ENCODE measurements around the gene CAMTA1.
A peak's percentile ranks its signal among the peaks of the same experiment; 100 is the strongest.

Gene CAMTA1

DNA sequence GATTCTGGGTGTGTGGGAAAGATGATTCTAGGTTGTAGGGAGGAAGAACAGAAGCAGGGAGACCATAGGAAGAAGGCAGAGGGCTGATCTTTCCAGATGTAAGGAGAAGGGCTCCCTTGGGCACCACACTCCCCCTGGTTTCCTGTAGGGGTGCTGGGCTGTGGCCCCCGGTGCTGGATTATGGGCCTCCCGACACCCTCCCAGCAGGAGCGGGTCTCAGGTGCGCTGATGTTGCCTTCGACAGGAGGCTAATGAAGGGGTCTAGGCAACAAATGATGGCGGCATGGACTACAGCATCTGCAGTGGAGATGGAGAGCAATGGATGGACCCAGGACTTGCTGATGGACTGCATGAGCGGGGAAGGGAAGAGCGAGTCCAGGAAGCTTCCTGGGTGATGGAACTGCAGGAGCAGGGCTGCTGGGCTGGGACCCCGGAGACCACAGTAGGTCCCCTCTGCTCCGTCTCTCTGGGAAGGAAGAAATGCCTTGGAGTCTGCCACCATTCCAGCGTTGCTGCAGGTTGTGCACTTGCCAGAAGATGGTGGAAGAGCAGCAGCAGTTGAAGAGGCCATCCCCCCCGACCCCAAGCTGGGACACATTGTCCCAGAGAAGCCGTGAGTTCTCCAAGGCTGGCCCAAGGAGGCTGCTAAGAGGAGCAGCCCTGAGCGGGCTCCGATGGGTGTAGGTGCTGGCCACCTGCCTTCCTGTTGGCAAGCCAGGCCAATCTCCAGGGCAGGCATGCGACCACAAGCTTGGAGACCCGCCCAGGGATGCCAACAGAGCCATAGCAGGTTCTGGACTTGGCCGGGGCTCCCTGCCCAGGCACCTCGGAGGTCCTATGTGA lies 890.4 kb downstream of the CAMTA1 start:
- no peak for TF ChIP-seq JUND (IDR thresholded peaks at IDR 0.05; ENCODE audit: low read depth)
- no peak for DNase-seq (ENCODE audit: low read depth in 1 of 2, low spot score in 1 of 2)
- in situ Hi-C loops (cut with HindIII; ENCODE audit: low pct_unique_long_range_greater_than_20kb, low sequenced_read_pairs): no loop called here

DNA sequence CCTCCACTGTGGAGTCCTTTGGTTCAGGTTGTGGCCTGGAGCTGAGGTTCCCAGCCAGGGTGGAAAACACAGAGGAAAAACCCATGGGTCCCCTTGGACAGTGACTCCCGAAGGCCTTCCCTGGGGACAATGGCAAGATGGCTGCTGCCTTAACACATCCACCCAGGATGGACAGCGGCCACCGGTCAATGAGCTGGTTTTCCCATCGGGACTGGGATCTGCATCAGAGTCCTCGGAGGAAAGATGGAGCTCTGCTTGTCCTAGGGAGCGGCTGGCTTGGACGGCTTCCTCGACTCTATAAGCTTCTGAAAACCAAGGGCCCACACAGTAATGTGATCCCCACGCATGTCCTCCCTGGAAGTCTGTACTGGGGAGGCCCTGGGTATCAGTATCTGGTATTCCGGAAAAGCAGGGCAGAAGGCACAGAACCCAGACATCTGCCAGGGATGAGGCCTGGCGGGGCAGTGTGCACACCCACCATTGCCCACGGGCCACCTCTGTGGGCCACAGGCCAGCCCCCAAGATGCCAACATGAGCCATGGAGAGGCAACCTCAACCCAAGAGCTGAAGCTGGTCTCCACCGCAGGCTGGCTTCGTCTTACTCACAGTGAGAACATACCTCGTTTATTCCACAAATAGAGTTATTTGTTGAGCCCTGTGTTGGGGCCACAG lies 891.2 kb downstream of the CAMTA1 start:
- DNase-seq (ENCODE audit: low read depth in 1 of 2, low spot score in 1 of 2): no peak
- no peak for TF ChIP-seq JUND (IDR thresholded peaks at IDR 0.05; ENCODE audit: low read depth)
- in situ Hi-C loops (cut with HindIII; ENCODE audit: low pct_unique_long_range_greater_than_20kb, low sequenced_read_pairs): no loop called here

DNA sequence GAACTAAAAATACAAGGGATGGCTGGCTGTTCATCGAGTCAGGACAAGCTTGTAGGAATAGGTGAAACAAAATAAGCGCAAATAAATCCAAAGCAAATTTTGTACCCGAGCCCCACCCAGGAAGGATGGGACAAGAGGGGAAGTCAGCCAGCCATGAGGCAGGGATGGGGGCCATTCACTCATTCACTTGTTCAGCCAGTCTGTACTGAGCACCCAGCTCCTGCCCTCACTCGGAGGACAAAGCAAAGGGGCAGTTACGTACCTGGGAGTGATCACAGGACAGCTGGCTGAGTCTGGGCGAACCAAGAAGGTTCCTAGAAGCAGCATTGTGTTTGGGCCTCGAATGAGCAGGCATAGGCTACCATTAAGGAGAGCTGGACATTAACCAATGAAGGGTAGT lies 891.9 kb downstream of the CAMTA1 start:
- DNase-seq (ENCODE audit: low read depth in 1 of 2, low spot score in 1 of 2): no peak
- no peak for TF ChIP-seq JUND (IDR thresholded peaks at IDR 0.05; ENCODE audit: low read depth)
- in situ Hi-C loops (cut with HindIII; ENCODE audit: low pct_unique_long_range_greater_than_20kb, low sequenced_read_pairs): no loop called here

DNA sequence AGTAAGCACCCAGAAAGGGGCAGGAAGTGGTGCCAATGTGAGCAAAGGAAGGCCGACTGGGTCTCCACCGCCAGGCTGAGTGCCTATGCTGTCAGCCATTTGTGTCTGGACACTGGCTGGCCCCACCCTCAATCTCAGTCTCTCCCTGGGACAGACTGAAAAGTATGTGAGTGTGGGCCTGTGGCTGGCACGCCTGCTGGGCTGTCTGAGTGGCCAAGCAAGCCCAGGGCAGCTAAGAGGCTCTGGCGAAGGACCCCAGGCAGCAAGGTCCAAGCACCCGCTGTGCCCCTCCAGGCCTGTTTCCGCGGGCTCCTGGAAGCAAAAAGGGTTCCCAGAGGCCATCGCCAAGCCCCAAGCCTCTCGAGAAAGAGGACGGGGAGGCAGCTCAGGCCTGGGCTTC lies 892.6 kb downstream of the CAMTA1 start:
- in situ Hi-C loops (cut with HindIII; ENCODE audit: low pct_unique_long_range_greater_than_20kb, low sequenced_read_pairs): no loop called here
- DNase-seq (ENCODE audit: low read depth in 1 of 2, low spot score in 1 of 2): no peak
- no peak for TF ChIP-seq JUND (IDR thresholded peaks at IDR 0.05; ENCODE audit: low read depth)

DNA sequence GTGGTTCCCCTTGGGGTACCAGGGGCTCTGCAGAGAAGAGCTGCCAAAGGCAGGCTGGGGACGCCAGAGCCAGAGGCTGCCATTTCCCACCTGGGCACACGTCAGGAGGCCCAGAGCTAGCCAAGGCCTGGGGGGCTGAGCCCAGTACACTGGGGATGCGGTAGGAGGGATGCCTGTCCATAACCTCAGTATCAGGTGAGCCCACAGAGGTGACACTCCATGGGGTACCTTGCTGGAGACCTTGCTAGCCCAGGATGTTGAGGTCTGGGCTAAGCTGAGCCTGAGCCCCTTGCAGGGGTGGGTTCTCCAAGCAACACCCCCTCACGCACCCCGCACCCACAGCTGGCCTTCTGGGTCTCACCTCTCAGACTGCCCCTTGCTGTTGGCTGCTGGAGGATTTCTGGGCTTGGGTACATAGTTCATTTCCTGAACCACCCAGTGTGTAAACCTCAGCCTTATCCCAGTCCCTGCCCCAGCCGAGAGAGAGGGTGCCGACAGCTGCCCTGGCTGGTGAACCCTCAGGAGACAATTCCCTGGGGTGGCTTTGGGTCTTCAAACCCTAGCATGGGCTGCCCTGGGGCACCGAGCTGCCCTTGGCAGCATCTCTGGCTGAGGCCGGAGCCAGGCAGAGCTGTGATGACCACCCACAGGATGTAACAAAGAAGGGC lies 893.4 kb downstream of the CAMTA1 start:
- no peak for TF ChIP-seq JUND (IDR thresholded peaks at IDR 0.05; ENCODE audit: low read depth)
- in situ Hi-C loops (cut with HindIII; ENCODE audit: low pct_unique_long_range_greater_than_20kb, low sequenced_read_pairs): no loop called here
- no peak for DNase-seq (ENCODE audit: low read depth in 1 of 2, low spot score in 1 of 2)

DNA sequence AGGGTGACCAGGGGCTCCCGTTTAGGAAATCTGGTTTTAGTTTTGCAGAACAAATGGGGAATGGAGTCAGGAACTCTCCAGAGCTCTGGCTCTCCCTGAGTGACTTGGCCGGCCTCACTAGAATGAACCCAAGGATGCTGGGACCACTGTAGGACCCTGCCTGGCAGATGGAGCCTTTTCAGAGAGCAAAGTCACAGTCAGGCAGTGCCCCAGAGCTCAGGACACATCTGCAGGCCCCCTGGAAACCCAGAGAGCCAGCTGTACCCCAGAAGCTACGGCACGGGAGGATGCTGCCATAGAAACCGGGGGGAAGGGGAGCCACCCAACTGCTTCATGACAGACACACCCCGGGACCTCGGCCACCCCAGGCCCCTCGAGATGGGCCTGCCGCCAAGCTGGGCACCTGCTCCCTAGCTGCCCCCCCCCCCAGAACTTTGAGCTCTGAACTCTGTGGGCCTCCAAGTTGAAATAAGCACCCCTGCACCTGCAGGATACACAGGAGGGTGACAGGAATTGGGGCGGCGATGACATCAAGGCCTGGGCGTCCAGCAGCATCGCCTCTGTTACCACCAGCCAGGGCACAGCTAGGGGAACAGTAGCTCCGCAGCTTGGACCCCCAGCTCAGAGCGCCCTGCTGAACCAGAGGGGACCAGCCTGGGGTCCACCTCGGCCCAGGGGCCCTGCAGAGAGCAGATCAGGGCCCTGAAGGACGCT lies 894.1 kb downstream of the CAMTA1 start:
- in situ Hi-C loops (cut with HindIII; ENCODE audit: low pct_unique_long_range_greater_than_20kb, low sequenced_read_pairs): no loop called here
- TF ChIP-seq JUND (IDR thresholded peaks at IDR 0.05; ENCODE audit: low read depth): no peak
- DNase-seq (ENCODE audit: low read depth in 1 of 2, low spot score in 1 of 2): no peak

DNA sequence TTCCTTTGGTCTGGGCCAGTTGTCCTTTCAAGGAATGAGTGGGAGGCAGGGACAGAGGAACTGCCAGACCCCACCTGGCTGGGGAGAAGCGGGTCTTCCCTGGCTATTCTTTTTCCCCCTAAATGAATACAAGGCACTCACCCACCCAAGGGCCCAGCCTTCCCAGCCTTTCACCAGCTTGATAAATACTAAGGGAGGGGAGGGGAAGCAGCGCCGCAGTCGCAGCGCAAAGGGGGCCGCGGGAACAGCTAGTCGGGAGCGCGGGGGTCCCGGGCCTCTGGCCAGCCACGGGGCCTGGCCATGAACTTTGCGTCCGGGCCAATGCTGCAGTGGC lies 894.6 kb downstream of the CAMTA1 start:
- in situ Hi-C loops (cut with HindIII; ENCODE audit: low pct_unique_long_range_greater_than_20kb, low sequenced_read_pairs): no loop called here
- no peak for DNase-seq (ENCODE audit: low read depth in 1 of 2, low spot score in 1 of 2)
- no peak for TF ChIP-seq JUND (IDR thresholded peaks at IDR 0.05; ENCODE audit: low read depth)

DNA sequence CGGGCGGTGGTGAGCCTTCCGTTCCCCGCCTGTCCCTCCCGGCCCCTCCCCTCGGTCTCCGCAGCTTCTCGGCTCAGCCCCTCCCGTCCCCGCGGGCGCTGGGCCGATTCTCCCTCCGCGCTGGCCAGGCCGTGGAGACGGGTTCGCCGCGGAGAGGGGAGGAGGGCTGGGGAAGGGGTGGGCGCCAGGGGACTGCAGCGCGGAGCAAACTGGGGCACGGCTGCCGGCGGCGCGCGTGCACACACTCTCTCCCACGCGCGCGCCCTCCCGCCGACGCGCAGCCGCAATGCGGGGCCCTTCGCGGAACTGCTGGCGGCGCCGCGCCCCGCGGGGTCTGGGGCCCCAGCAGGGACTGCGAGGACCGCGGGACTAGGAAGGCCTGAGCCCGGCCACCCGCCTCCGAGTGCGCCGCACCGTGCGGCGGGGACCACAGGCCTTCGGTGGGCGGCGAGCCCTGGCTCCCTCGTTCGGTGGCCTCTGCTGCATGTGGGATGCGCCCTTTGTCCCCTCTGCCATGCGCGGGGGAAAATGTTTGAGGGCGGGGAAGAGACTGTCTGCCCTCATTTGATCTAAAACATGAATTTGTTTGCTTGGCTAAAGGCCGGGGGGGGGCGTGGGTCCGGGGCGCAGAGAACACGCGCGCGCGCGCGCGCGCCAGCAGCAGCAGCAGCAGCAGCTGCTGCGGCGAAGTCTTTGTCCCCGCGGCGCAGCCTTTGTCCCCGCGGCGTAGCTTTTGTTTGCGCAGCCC lies 895.1 kb downstream of the CAMTA1 start:
- peak; percentile 15 to 45 for DNase-seq (ENCODE audit: low read depth in 1 of 2, low spot score in 1 of 2)
- TF ChIP-seq JUND (IDR thresholded peaks at IDR 0.05; ENCODE audit: low read depth): no peak
- in situ Hi-C loops (cut with HindIII; ENCODE audit: low pct_unique_long_range_greater_than_20kb, low sequenced_read_pairs): no loop called here

DNA sequence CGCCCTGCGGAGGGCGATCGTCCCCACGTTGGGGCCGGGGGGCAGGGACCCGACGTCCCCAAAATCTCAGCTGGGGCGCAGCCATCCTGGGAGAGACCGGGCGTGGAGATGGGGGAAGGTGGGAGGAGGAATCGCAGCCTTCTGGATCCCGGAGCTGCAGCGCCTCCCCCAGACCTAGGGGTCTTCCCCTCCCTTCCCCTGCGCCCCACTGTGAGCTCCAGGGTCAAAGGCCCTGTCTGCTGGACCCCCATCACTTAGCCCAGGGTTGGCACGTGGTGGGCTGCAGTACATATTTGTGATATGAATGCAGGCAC lies 895.7 kb downstream of the CAMTA1 start:
- in situ Hi-C loops (cut with HindIII; ENCODE audit: low pct_unique_long_range_greater_than_20kb, low sequenced_read_pairs): no loop called here
- DNase-seq (ENCODE audit: low read depth in 1 of 2, low spot score in 1 of 2): no peak
- no peak for TF ChIP-seq JUND (IDR thresholded peaks at IDR 0.05; ENCODE audit: low read depth)

DNA sequence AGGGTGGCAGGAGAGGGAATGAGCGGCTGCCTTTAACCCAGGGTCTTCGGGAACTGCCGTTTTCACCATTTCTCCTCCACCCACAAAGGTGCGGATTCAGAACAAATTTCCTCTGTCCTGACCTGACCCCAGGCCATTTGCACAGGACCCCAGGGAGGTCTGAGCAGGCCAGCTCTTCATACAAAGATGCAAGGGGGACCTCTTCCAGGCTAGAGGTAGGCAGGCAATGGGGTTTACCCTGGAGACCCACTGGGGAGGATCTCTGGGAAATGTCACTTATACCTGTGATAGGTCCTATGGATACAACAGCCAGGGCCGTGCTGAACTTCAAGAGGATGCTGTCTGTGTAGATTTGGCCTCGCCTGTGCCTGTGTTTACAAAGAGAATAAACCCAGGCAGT lies 896.1 kb downstream of the CAMTA1 start:
- TF ChIP-seq JUND (IDR thresholded peaks at IDR 0.05; ENCODE audit: low read depth): no peak
- no peak for DNase-seq (ENCODE audit: low read depth in 1 of 2, low spot score in 1 of 2)
- in situ Hi-C loops (cut with HindIII; ENCODE audit: low pct_unique_long_range_greater_than_20kb, low sequenced_read_pairs): no loop called here

DNA sequence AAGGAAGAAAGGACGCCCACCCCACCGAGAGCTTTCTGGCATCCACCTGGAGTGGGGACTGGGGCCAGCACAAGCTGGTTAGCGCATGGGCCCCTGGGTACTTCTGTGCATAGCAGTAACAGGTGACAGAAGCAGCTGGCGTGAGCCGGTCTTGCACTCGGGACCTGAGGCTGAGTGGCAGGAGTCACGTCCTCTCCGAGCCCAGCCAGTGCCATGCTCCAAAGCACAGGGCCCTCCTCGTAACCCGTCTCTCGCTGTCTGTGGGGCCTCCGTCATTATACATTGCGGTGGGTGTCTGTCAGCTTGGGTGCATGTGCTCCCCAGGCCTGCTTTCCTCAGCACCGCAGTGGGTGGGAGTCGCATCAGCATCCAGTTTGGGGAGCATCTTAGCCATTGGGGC lies 898.3 kb downstream of the CAMTA1 start:
- DNase-seq (ENCODE audit: low read depth in 1 of 2, low spot score in 1 of 2): no peak
- no peak for TF ChIP-seq JUND (IDR thresholded peaks at IDR 0.05; ENCODE audit: low read depth)
- in situ Hi-C loops (cut with HindIII; ENCODE audit: low pct_unique_long_range_greater_than_20kb, low sequenced_read_pairs): no loop called here

DNA sequence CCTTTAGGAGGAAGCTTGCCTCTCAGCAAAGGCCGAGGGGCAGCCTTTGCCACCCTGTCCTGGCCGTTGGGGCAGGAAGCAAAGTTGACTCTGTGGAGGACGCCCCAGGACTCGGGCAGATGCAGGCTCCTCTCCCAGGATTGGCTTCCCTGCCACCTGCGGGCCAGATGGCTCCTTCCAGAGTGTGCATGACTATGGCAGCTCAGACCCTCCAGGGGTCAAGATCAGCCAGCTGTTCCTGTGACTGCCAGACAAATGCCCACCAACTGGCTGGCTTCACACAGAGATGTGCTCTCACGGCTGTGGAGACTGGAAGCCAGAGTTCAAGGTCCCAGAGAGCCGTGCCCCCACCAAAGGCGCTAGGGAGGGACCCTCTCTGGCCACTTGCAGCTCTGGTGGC lies 898.9 kb downstream of the CAMTA1 start:
- in situ Hi-C loops (cut with HindIII; ENCODE audit: low pct_unique_long_range_greater_than_20kb, low sequenced_read_pairs): no loop called here
- no peak for TF ChIP-seq JUND (IDR thresholded peaks at IDR 0.05; ENCODE audit: low read depth)
- no peak for DNase-seq (ENCODE audit: low read depth in 1 of 2, low spot score in 1 of 2)
